Neutrophil (primary cell): ENCODE data around the gene KDM4E.

Experiments
- H3K27ac ChIP-seq: fragments of 200-600 bp; sonication (generic); 2 replicates; pipeline ENCODE4 v1.5.1; 2016; ENCODE audit warnings: mild to moderate bottlenecking, moderate library complexity
- H3K27me3 ChIP-seq: fragments of 200-600 bp; sonication (generic); 2 replicates; pipeline ENCODE4 v1.6.0; 2016; ENCODE audit warnings: mild to moderate bottlenecking
- H3K36me3 ChIP-seq: fragments of 200-600 bp; sonication (generic); 2 replicates; pipeline ENCODE4 v1.5.1; 2017
- H3K4me1 ChIP-seq, 2 experiments: fragments of 200-600 bp in 1 of 2; sonication (generic) in 1 of 2; 1 replicate in 1 of 2; 2 replicates in 1 of 2; pipeline versions ENCODE4 v1.5.1 to v1.6.1; 2013 to 2016; ENCODE audit warnings: low read depth in 1 of 2, low read length in 1 of 2, mild to moderate bottlenecking in 1 of 2, moderate library complexity in 1 of 2; ENCODE audit not compliant: control insufficient read depth in 1 of 2, insufficient read depth in 1 of 2
- H3K4me3 ChIP-seq, 2 experiments: fragments of 200-600 bp in 1 of 2; sonication (generic) in 1 of 2; 1 replicate in 1 of 2; 2 replicates in 1 of 2; pipeline ENCODE4 v1.5.1; 2013 to 2016; ENCODE audit warnings: low read depth in 1 of 2, low read length in 1 of 2, mild to moderate bottlenecking in 1 of 2, moderate library complexity in 1 of 2
- H3K9me3 ChIP-seq: fragments of 200-600 bp; sonication (generic); 2 replicates; pipeline ENCODE4 v1.5.1; 2016
- TF ChIP-seq, protein P1 (sequence below): fragments of 200-600 bp; sonication (generic); IDR thresholded peaks from 2 replicates; pipeline ENCODE4 v1.5.1; 2016; ENCODE audit warnings: antibody characterized with exemption

KDM4E gene

DNA sequence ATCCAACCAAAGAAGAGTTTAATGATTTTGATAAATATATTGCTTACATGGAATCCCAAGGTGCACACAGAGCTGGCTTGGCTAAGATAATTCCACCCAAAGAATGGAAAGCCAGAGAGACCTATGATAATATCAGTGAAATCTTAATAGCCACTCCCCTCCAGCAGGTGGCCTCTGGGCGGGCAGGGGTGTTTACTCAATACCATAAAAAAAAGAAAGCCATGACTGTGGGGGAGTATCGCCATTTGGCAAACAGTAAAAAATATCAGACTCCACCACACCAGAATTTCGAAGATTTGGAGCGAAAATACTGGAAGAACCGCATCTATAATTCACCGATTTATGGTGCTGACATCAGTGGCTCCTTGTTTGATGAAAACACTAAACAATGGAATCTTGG lies 27.6 kb upstream of the KDM4E start:
- Histone ChIP-seq H3K9me3 (no peaks in the 10 kb centered on the region), H3K4me1 (no peaks in the 10 kb centered on the region), H3K4me3 (no peak overlapping the region), H3K27ac (no peak overlapping the region), H3K27me3 (peaks cover 20% of the 10 kb centered on the region), H3K36me3 (no peaks in the 10 kb centered on the region)
- TF ChIP-seq, protein P1, sequence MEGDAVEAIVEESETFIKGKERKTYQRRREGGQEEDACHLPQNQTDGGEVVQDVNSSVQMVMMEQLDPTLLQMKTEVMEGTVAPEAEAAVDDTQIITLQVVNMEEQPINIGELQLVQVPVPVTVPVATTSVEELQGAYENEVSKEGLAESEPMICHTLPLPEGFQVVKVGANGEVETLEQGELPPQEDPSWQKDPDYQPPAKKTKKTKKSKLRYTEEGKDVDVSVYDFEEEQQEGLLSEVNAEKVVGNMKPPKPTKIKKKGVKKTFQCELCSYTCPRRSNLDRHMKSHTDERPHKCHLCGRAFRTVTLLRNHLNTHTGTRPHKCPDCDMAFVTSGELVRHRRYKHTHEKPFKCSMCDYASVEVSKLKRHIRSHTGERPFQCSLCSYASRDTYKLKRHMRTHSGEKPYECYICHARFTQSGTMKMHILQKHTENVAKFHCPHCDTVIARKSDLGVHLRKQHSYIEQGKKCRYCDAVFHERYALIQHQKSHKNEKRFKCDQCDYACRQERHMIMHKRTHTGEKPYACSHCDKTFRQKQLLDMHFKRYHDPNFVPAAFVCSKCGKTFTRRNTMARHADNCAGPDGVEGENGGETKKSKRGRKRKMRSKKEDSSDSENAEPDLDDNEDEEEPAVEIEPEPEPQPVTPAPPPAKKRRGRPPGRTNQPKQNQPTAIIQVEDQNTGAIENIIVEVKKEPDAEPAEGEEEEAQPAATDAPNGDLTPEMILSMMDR = no peak

DNA sequence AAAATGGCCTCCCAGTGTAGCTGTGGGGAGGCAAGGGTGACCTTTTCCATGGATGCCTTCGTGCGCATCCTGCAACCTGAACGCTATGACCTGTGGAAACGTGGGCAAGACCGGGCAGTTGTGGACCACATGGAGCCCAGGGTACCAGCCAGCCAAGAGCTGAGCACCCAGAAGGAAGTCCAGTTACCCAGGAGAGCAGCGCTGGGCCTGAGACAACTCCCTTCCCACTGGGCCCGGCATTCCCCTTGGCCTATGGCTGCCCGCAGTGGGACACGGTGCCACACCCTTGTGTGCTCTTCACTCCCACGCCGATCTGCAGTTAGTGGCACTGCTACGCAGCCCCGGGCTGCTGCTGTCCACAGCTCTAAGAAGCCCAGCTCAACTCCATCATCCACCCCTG lies 26.8 kb upstream of the KDM4E start:
- TF ChIP-seq, protein P1 = no peak
- H3K27me3 ChIP-seq = peaks cover 11% of the 10 kb centered on the region
- no peaks in the 10 kb centered on the region for H3K4me1 ChIP-seq

DNA sequence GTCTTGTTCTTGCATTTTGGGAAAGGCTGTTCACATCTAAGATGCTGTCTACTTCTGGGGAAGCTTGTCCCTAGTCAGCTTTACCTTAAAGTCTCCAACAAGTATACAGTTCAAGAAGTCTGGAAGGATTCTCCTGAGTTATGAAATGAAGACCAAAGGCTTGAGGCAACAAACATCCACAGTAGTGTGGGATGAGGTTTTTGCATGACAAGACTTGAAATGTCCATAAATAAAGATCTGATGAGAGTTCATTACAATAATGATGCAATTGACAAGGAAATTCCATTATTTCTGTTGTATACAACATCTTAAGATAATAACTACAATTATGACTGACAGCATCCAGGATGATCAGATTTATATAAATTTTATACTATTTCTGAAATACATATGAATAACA lies 21.3 kb upstream of the KDM4E start:
- Histone ChIP-seq H3K36me3 (no peaks in the 10 kb centered on the region), H3K27ac (no peak overlapping the region), H3K9me3 (no peaks in the 10 kb centered on the region), H3K27me3 (peaks cover 12% of the 10 kb centered on the region), H3K4me1 (no peaks in the 10 kb centered on the region), H3K4me3 (no peak overlapping the region)
- TF ChIP-seq, protein P1 = no peak

More for the DNA sequence above, 26.8 kb upstream of the KDM4E start:
- Histone ChIP-seq H3K4me3 (no peak overlapping the region), H3K27ac (no peak overlapping the region), H3K9me3 (no peaks in the 10 kb centered on the region), H3K36me3 (no peaks in the 10 kb centered on the region)

DNA sequence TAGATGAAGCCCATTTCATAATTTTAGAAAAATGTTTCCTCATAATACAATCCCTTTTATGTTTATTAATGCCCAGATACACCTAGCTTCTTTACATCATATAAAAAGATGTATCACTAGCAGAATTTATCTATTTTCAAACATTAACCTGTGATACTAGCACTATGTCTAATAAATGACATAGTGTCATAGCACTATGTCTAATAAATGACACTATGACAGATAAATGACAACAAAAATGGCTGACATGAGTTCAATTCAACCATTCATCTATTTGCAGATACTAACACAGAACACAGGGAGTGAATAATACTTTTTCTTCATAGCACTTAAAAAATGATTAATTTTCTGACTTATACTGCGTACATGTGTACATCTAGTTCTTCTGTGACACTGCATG lies 19.4 kb upstream of the KDM4E start:
- Histone ChIP-seq H3K36me3 (no peaks in the 10 kb centered on the region), H3K4me3 (no peak overlapping the region)
- TF ChIP-seq, protein P1 = no peak

DNA sequence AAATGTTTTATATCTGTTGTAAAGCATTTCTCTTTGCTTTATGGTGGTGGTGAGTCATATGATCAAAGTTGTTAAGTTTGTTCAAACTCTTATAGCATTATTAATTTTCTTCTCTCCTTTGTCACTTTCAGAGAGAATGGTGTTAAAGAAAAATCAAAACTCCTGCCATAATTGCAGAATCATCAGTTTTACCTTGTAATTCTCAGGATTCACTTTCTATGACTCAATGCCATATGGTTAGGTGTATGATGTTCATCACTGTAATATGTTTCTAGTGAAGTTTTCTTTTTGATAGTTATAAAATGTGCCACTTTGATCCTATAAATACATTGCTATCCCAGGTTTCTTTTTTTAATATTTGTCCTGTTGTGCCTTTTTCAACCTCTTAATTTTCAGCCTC lies 13.7 kb upstream of the KDM4E start:
- Histone ChIP-seq H3K27ac (no peak overlapping the region), H3K9me3 (no peaks in the 10 kb centered on the region), H3K36me3 (no peaks in the 10 kb centered on the region), H3K4me3 (no peak overlapping the region), H3K4me1 (no peaks in the 10 kb centered on the region), H3K27me3 (peaks cover 3% of the 10 kb centered on the region)
- TF ChIP-seq, protein P1 = no peak

More for the DNA sequence above, 19.4 kb upstream of the KDM4E start:
- H3K4me1 ChIP-seq = no peaks in the 10 kb centered on the region
- H3K9me3 ChIP-seq = no peaks in the 10 kb centered on the region
- peaks cover 15% of the 10 kb centered on the region for H3K27me3 ChIP-seq
- H3K27ac ChIP-seq = no peak overlapping the region

DNA sequence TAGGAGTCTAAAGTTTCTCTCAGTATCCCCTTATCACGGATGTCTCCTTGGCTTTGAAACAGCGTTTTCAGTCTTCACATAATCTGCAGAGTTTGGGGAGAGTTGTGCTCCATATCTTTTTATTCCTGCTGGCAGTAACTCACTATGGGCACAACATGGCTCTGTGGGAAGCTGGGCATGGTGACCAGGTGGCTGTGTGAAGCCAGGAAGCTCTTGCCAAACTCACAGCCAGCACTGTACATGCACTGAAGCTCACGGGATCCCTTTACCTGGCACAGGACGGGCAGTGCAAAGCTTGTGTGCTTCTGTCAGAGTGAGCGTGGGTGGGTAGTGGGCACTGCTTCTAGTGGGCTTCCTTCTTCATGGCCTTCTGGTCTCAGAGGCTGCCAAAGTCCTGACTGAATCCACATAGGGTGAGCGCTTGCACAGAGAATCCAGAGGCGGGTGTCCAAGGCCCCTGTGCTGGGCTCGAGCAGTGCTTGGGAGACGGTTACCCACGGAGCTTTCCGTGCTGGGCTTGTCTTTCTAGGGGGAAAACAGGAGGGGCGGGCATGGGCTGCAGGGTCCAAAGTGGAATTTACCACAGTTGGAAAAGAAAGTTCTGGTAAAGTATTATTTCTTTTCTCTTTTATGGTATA lies 10.8 kb upstream of the KDM4E start:
- no peak overlapping the region for H3K4me3 ChIP-seq
- H3K27ac ChIP-seq = no peak overlapping the region
- peaks cover 3% of the 10 kb centered on the region for H3K27me3 ChIP-seq
- no peaks in the 10 kb centered on the region for H3K9me3 ChIP-seq
- no peaks in the 10 kb centered on the region for H3K4me1 ChIP-seq
- H3K36me3 ChIP-seq = no peaks in the 10 kb centered on the region
- TF ChIP-seq, protein P1 = no peak
